Heart left ventricle (tissue), 16 donors: ENCODE results near the gene KNL1. TPM values are rescaled to one million over a fixed set of nuclear protein-coding genes. Genes with fewer than 3 reads are reported as not detected.

ENCODE experiments used
- ATAC-seq, 4 donors: fragments of 200-7000 bp; cut with Tn5 transposase; one replicate each; pipeline ENCODE4 v1.9.1; 2020 to 2022; ENCODE audit warnings: moderate library complexity in 4 of 4, mild to moderate bottlenecking in 3 of 4, moderate number of reproducible peaks in 1 of 4
- DNase-seq, 5 donors: peaks; one replicate each; pipeline ENCODE4 v3.0.0-alpha.2; 2020
- H3K27ac ChIP-seq, 12 donors: fragments of 200-600 bp; sonication (generic) in 4 of 12; one replicate each; pipeline versions ENCODE4 v1.5.0 to v1.8.0; 2016 to 2022; ENCODE audit warnings: mild to moderate bottlenecking in 2 of 12
- H3K27me3 ChIP-seq, 9 donors: fragments of 200-600 bp; sonication (generic) in 2 of 9; one replicate each; pipeline versions ENCODE4 v1.5.1 to v1.8.0; 2016 to 2022; ENCODE audit warnings: mild to moderate bottlenecking in 3 of 9
- H3K36me3 ChIP-seq, 9 donors: fragments of 200-600 bp; sonication (generic) in 2 of 9; one replicate each; pipeline versions ENCODE4 v1.5.0 to v1.8.0; 2018 to 2022; ENCODE audit warnings: mild to moderate bottlenecking in 2 of 9
- H3K4me1 ChIP-seq, 12 donors: fragments of 200-600 bp; sonication (generic) in 4 of 12; one replicate each; pipeline versions ENCODE4 v1.5.0 to v1.8.0; 2016 to 2022; ENCODE audit warnings: mild to moderate bottlenecking in 3 of 12
- H3K4me3 ChIP-seq, 12 donors: fragments of 200-600 bp; sonication (generic) in 4 of 12; one replicate each; pipeline versions ENCODE4 v1.5.0 to v1.8.0; 2017 to 2022; ENCODE audit warnings: mild to moderate bottlenecking in 9 of 12, moderate library complexity in 4 of 12
- H3K9me3 ChIP-seq, 12 donors: fragments of 200-600 bp; sonication (generic) in 4 of 12; one replicate each; pipeline versions ENCODE4 v1.5.0 to v1.8.0; 2016 to 2022; ENCODE audit warnings: mild to moderate bottlenecking in 1 of 12
- POLR2A ChIP-seq, 2 donors: fragments of 450-650 bp; IDR thresholded peaks; one replicate each; pipeline ENCODE4 v1.6.1; 2017; ENCODE audit warnings: antibody characterized with exemption in 2 of 2, mild to moderate bottlenecking in 2 of 2, moderate library complexity in 2 of 2
- WGBS, 4 donors: extraction: QIAGEN DNeasy Blood & Tissue Kit in 2 of 4; methylation state at CpG; one replicate each; pipeline versions ENCODE4 v1.1.5 to v1.1.7; 2013 to 2018; 5-methylcytosine and 5-hydroxymethylcytosine counted together
- intact Hi-C, 10 donors: fragments of 100-400 bp; cut with DNase I; formaldehyde crosslinking; loops; one replicate each; pipeline versions ENCODE4 v1.11.1 to v1.14.2; 2022
- polyA plus RNA-seq, 2 donors: library from polyadenylated mRNA; stranded (reverse); fragments of 200-250 nt; gene quantifications; one replicate each; pipeline ENCODE4 v1.2.3, GENCODE V29; 2013
- total RNA-seq, 9 donors: library from RNA; depleted of rRNA in 2 of 9; stranded (reverse); fragments of >200 nt in 2 of 9; fragmentation: NEBNext Ultra II Directional in 3 of 9; extraction: Animal tissue kit (Norgen Biotek cat#: 25700) in 3 of 9; gene quantifications; one replicate each; pipeline versions ENCODE4 v1.1.0 to v1.2.4, GENCODE V29; 2016 to 2023
- TF ChIP-seq, protein P1 (sequence below), 12 donors: fragments of 200-600 bp; sonication (generic) in 4 of 12; IDR thresholded peaks; one replicate each; pipeline versions ENCODE4 v1.5.0 to v1.8.0; 2018 to 2022; ENCODE audit warnings: antibody characterized with exemption in 12 of 12, mild to moderate bottlenecking in 5 of 12
- donor health status: ischemic (EF 13 %, LVEDD 7.1; RV severe dilation, severe dysfunction).
- donor health status: healthy with polysubstance abuse.
- donor health status: DM: no; HTN: yes; CAD: no.
- donor health status: DM: no; HTN: no; CAD: no.
- donor health status: ischemic (EF 25% LVEDD 6.9; RV normal size, moderate dysfunction).
- donor health status: ischemic (EF 25% LVEDD 5.7; RV mildly dilated, moderate dysfunction).
- donor health status: healthy.
- donor health status: DM: yes; HTN: yes; CAD: no.
- donor health status: ischemic (EF 35%, LVEDD 5.7; RV mildly dilated, moderate dysfunction).
- donor health status: nonischemic (EF 11% LVEDD 7.7; RV severe dilation, severe dysfunction).
- donor health status: DM: yes; HTN: yes; CAD: no.
- donor health status: PGD.
- donor health status: ischemic (EF 29% LVEDD 5.4; RV normal size, mild dysfunction).
- donor health status: nonischemic (EF 23%, LVEDD 6.1; RV moderate dilation, normal function).

Gene KNL1
- total and polyA plus RNA-seq, 11 donors: 0.04 to 5.9 (median 0.62) TPM; not detected in 1

DNA sequence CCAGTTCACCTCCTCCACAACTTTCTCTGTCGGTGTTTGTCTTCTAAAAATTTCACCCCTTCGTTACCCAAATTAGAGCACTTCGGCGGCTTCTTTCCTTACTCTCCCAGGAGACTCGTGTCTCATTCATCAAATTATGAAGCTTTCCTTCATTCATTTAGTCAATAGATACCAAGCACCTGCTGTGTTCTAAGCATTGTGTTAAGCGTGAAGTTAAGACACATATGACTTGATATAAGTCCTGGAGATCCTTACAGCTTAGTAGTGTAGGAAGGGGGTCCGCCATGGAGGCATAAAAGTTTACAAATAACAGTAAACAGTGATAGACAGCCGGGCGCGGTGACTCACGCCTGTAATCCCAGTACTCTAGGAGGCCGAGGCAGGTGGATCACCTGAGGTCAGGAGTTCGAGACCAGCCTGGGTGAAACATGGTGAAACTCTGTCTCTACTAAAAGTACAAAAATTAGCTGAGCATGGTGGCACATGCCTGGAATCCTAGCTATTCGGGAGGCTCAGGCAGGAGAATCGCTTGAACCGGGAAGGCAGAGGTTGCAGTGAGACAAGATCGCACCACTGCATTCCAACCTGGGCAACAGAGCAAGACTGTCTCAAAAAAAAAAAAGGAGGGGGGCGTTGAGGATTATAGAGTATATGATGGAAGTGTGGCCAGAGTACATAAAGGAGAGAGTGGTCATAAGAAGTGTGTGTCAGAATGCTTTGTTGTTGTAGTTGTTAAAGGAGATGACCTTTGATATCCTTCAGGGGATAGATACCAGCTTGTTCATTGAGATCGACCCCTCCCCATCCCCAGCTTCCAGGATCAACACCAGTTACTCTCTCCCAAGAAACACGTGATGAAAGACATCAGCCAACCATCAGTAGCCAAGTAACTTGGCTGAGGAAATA is 28.5 kb upstream of the KNL1 start:
- H3K36me3 ChIP-seq: peaks cover 0 to 22% (median 8%) of the 10 kb centered on the region in 9 donors
- ATAC-seq (no peak), DNase-seq (no peak)
- peak overlapping the region; percentile 58 to 97 (median 84) for H3K4me3 ChIP-seq
- H3K27me3 ChIP-seq: no peaks in the 10 kb centered on the region
- WGBS, 4 donors: 46 to 57% (median 50%) methylated on average over 19 to 20 of the region's 20 CpGs
- peaks cover 0 to 51% (median 25%) of the 10 kb centered on the region in 12 donors for H3K4me1 ChIP-seq
- intact Hi-C loops: loop anchor here in 1 of 10 donors (10.0 kb wide), 1 partner anchor 51 kb away; no protein-coding TSS in a partner anchor
- no peak for TF ChIP-seq POLR2A (IDR thresholded peaks at IDR 0.05)
- TF ChIP-seq, protein P1, sequence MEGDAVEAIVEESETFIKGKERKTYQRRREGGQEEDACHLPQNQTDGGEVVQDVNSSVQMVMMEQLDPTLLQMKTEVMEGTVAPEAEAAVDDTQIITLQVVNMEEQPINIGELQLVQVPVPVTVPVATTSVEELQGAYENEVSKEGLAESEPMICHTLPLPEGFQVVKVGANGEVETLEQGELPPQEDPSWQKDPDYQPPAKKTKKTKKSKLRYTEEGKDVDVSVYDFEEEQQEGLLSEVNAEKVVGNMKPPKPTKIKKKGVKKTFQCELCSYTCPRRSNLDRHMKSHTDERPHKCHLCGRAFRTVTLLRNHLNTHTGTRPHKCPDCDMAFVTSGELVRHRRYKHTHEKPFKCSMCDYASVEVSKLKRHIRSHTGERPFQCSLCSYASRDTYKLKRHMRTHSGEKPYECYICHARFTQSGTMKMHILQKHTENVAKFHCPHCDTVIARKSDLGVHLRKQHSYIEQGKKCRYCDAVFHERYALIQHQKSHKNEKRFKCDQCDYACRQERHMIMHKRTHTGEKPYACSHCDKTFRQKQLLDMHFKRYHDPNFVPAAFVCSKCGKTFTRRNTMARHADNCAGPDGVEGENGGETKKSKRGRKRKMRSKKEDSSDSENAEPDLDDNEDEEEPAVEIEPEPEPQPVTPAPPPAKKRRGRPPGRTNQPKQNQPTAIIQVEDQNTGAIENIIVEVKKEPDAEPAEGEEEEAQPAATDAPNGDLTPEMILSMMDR (IDR thresholded peaks at IDR 0.05): no peak
- no peaks in the 10 kb centered on the region for H3K9me3 ChIP-seq
- peak overlapping the region in 11 of 12 donors; percentile 31 to 99 (median 93) for H3K27ac ChIP-seq

DNA sequence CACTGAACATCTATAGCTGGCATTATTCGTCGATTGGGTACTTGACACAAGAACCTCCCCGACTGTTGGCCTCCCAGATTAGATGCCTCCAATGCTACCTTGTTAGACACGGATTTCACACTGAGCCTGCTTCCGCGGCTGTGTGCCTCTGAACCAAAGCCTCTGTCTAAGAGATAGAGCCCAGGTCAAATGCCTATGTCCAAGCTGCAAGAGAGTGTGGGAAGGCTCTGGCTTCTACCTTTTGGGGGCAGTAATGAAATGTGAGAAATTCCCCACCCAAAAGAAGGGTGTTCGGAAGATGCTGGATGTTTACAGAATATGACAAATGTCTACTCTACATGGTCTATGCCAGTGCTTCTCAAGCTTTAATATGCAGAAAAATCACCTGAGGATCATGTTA is 26.9 kb upstream of the KNL1 start:
- WGBS, 4 donors: 24 to 49% (median 30%) methylated on average over 6 to 7 of the region's 7 CpGs
- H3K4me1 ChIP-seq: peaks cover 0 to 45% (median 27%) of the 10 kb centered on the region in 12 donors
- peaks cover 0 to 16% (median 9%) of the 10 kb centered on the region in 9 donors for H3K36me3 ChIP-seq
- intact Hi-C loops: loop anchor here in 1 of 10 donors (10.0 kb wide), 1 partner anchor 52 kb away; no protein-coding TSS in a partner anchor
- DNase-seq (no peak), ATAC-seq (no peak)
- no peaks in the 10 kb centered on the region for H3K9me3 ChIP-seq
- H3K27me3 ChIP-seq: no peaks in the 10 kb centered on the region
- H3K4me3 ChIP-seq: no peak overlapping the region
- no peak overlapping the region for H3K27ac ChIP-seq
- no peak for TF ChIP-seq POLR2A (IDR thresholded peaks at IDR 0.05)
- TF ChIP-seq, protein P1 (IDR thresholded peaks at IDR 0.05): no peak

DNA sequence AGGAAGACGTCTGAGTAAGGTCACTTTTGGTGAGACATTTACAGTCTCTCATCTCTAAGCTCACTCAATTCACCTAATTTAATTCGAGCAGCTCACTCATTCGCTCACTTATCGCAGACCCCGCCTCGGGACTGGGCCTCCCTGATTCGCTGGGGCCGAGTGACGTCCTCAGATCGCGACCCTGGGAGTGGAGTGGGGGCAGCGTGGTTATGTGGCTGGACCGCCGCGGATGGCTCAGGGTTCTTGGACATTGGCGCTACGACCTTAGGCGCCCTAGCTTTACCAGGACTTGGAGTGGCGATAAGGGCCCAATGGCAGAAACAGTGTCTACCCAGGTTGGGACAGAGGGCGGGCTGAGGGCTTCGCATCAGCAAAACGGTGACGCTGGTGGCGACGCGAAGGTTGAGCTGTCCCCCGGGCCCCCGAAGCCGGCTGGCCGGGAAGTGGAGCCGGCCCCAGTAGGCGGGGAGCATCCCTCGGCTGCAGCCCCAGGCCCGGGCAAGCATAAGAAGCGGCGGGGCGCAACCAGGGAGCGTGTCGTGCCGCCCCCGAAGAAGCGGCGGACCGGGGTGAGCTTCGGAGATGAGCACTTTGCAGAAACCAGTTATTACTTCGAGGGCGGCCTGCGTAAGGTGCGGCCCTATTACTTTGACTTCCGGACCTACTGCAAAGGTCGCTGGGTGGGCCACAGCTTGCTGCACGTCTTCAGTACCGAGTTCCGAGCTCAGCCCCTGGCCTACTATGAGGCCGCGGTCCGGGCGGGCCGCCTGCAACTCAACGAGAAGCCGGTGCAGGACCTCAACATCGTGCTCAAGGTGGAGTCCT is 24.7 kb upstream of the KNL1 start, which contains the start of gene RPUSD2:
RPUSD2 (plus strand) TSS at position 171 of the 825 bp plus-strand sequence; CDS start at position 210, 39 bp downstream.
- no peaks in the 10 kb centered on the region for H3K27me3 ChIP-seq
- 0 to 1% (median 0%) methylated on average over 47 to 62 of the region's 62 CpGs for WGBS, 4 donors
- intact Hi-C loops: loop anchor here in 2 of 10 donors (2.0 to 10.0 kb wide), 2 partner anchors 55 to 185 kb away; partner anchors contain the start of gene RMDN3 (in 1 of the 2)
- peaks cover 0 to 25% (median 15%) of the 10 kb centered on the region in 12 donors for H3K4me1 ChIP-seq
- TF ChIP-seq POLR2A (IDR thresholded peaks at IDR 0.05): peak in 1 of 2 donors; percentile 73
- TF ChIP-seq, protein P1 (IDR thresholded peaks at IDR 0.05): peak in 1 of 12 donors; percentile 5
- H3K9me3 ChIP-seq: no peaks in the 10 kb centered on the region
- H3K36me3 ChIP-seq: peaks cover 0 to 31% (median 27%) of the 10 kb centered on the region in 9 donors
- H3K27ac ChIP-seq: peak within 1 kb of the TSS; percentile 34 to 86 (median 82)
- ATAC-seq: peak; percentile 70 to 85 (median 84)
- DNase-seq: peak; percentile 93 to 96 (median 95)
- peak within 1 kb of the TSS; percentile 48 to 92 (median 80) for H3K4me3 ChIP-seq
